IgD-negative memory B cell (primary cell): ENCODE results near the gene MYH9. TPM values are rescaled to one million over a fixed set of nuclear protein-coding genes. Genes with fewer than 3 reads are reported as not detected.

ENCODE experiments used
- H3K27ac Mint-ChIP-seq, 3 donors: one replicate each; pipeline ENCODE4 v1.8.0; 2020 to 2022; ENCODE audit warnings: mild to moderate bottlenecking in 3 of 3, mixed read lengths in 3 of 3, moderate library complexity in 1 of 3
- H3K27me3 Mint-ChIP-seq: one replicate; pipeline ENCODE4 v1.8.0; 2021; ENCODE audit warnings: mixed read lengths
- H3K36me3 Mint-ChIP-seq: one replicate; pipeline ENCODE4 v1.8.0; 2020; ENCODE audit warnings: mild to moderate bottlenecking, mixed read lengths
- H3K4me1 Mint-ChIP-seq, 3 donors: one replicate each; pipeline ENCODE4 v1.8.0; 2020 to 2022; ENCODE audit warnings: mixed read lengths in 3 of 3, mild to moderate bottlenecking in 1 of 3
- H3K4me3 Mint-ChIP-seq, 4 donors: one replicate each; pipeline ENCODE4 v1.8.0; 2020 to 2022; ENCODE audit warnings: mild to moderate bottlenecking in 4 of 4, mixed read lengths in 4 of 4, moderate library complexity in 3 of 4
- H3K9me3 Mint-ChIP-seq, 3 donors: one replicate each; pipeline ENCODE4 v1.8.0; 2020 to 2021; ENCODE audit warnings: mixed read lengths in 3 of 3, mild to moderate bottlenecking in 1 of 3
- polyA plus RNA-seq: library from polyadenylated mRNA; unstranded; fragments of 300-500 nt; fragmentation: Illumina TruSeq; gene quantifications from one replicate; pipeline ENCODE4 v1.2.3, GENCODE V29; 2021

Gene MYH9
- polyA plus RNA-seq, 1 donor from 2014 or later = 231 TPM

- H3K27ac Mint-ChIP-seq = peak overlapping the region in 2 of 3 donors; percentile 53 to 85
- peaks cover 38 to 43% (median 41%) of the 10 kb centered on the region in 3 donors for H3K4me1 Mint-ChIP-seq
- H3K4me3 Mint-ChIP-seq = peak overlapping the region in 1 of 4 donors; percentile 15
- no peaks in the 10 kb centered on the region for H3K9me3 Mint-ChIP-seq
- H3K27me3 Mint-ChIP-seq = no peaks in the 10 kb centered on the region
- peaks cover 14% of the 10 kb centered on the region for H3K36me3 Mint-ChIP-seq
Observed at GRCh38 chr22:36233796-36234195, 154.0 kb downstream of the MYH9 start.

- Mint-ChIP-seq H3K9me3 (no peaks in the 10 kb centered on the region), H3K36me3 (peaks cover 16% of the 10 kb centered on the region), H3K27me3 (no peaks in the 10 kb centered on the region), H3K4me1 (peaks cover 31 to 39% (median 34%) of the 10 kb centered on the region in 3 donors), H3K27ac (peak overlapping the region; percentile 31 to 85 (median 48)), H3K4me3 (peak overlapping the region in 3 of 4 donors; percentile 25 to 83 (median 27))
Observed at GRCh38 chr22:36232715-36233401, 154.9 kb downstream of the MYH9 start.

Other genes starting within 250 kb of the MYH9 start
- 52.0 TPM for gene APOL3, start 227.2 kb downstream of the MYH9 start, polyA plus RNA-seq
- gene APOL4, start 186.2 kb downstream of the MYH9 start, polyA plus RNA-seq = not detected
- gene APOL2, start 148.4 kb downstream of the MYH9 start, polyA plus RNA-seq = 14.3 TPM
- 10.7 TPM for gene APOL1, start 134.8 kb downstream of the MYH9 start, polyA plus RNA-seq
- gene TXN2, start 93.7 kb upstream of the MYH9 start, polyA plus RNA-seq = 116 TPM
- gene FOXRED2, start 119.1 kb upstream of the MYH9 start, polyA plus RNA-seq = 0.35 TPM
- 180 TPM for gene EIF3D, start 141.2 kb upstream of the MYH9 start, polyA plus RNA-seq